ENCODE results near the gene CCNY.

Gene CCNY

GRCh38 chr10:35409094-35409582, 72.8 kb downstream of the CCNY start:
- Histone ChIP-seq H3K9me3 (ENCODE audit: low read depth, low read length) (no peaks in the 10 kb centered on the region), H3K9ac (ENCODE audit: insufficient read length) (no peak overlapping the region), H3K27ac (no peak overlapping the region), H3K4me3 (no peak overlapping the region), H3K36me3 (ENCODE audit: insufficient read depth, low read length) (no peaks in the 10 kb centered on the region)
- no peak for DNase-seq (ENCODE audit: low read depth, low spot score)
- TF ChIP-seq POLR2AphosphoS5 (IDR thresholded peaks at IDR 0.05; ENCODE audit: borderline replicate concordance, low read depth, low read length) (no peak), EZH2 (IDR thresholded peaks at IDR 0.05) (no peak), FOXP2 (optimal IDR thresholded peaks at IDR 0.05; ENCODE audit: control extremely low read depth, extremely low read length, insufficient read depth) (no peak)

- Histone ChIP-seq H3K36me3 (ENCODE audit: insufficient read depth, low read length) (no peaks in the 10 kb centered on the region), H3K27ac (no peak overlapping the region), H3K4me3 (no peak overlapping the region), H3K9ac (ENCODE audit: insufficient read length) (no peak overlapping the region), H3K9me3 (ENCODE audit: low read depth, low read length) (no peaks in the 10 kb centered on the region)
- DNase-seq (ENCODE audit: low read depth, low spot score): no peak
- TF ChIP-seq EZH2 (IDR thresholded peaks at IDR 0.05) (no peak), POLR2AphosphoS5 (IDR thresholded peaks at IDR 0.05; ENCODE audit: borderline replicate concordance, low read depth, low read length) (no peak), FOXP2 (optimal IDR thresholded peaks at IDR 0.05; ENCODE audit: control extremely low read depth, extremely low read length, insufficient read depth) (no peak)
Observed at GRCh38 chr10:35409808-35410207, 73.5 kb downstream of the CCNY start.

GRCh38 chr10:35412003-35412723, 75.9 kb downstream of the CCNY start:
- no peak for DNase-seq (ENCODE audit: low read depth, low spot score)
- H3K27ac ChIP-seq: no peak overlapping the region
- TF ChIP-seq POLR2AphosphoS5 (IDR thresholded peaks at IDR 0.05; ENCODE audit: borderline replicate concordance, low read depth, low read length) (no peak), EZH2 (IDR thresholded peaks at IDR 0.05) (no peak), FOXP2 (optimal IDR thresholded peaks at IDR 0.05; ENCODE audit: control extremely low read depth, extremely low read length, insufficient read depth) (no peak)

GRCh38 chr10:35412900-35413491, 76.7 kb downstream of the CCNY start:
- TF ChIP-seq POLR2AphosphoS5 (IDR thresholded peaks at IDR 0.05; ENCODE audit: borderline replicate concordance, low read depth, low read length) (no peak), FOXP2 (optimal IDR thresholded peaks at IDR 0.05; ENCODE audit: control extremely low read depth, extremely low read length, insufficient read depth) (no peak), EZH2 (IDR thresholded peaks at IDR 0.05) (no peak)
- no peaks in the 10 kb centered on the region for H3K36me3 ChIP-seq (ENCODE audit: insufficient read depth, low read length)
- no peak overlapping the region for H3K27ac ChIP-seq
- no peak for DNase-seq (ENCODE audit: low read depth, low spot score)
- H3K9ac ChIP-seq (ENCODE audit: insufficient read length): no peak overlapping the region
- no peaks in the 10 kb centered on the region for H3K9me3 ChIP-seq (ENCODE audit: low read depth, low read length)
- H3K4me3 ChIP-seq: no peak overlapping the region

More at GRCh38 chr10:35412003-35412723, 75.9 kb downstream of the CCNY start:
- no peaks in the 10 kb centered on the region for H3K36me3 ChIP-seq (ENCODE audit: insufficient read depth, low read length)
- no peaks in the 10 kb centered on the region for H3K9me3 ChIP-seq (ENCODE audit: low read depth, low read length)
- no peak overlapping the region for H3K9ac ChIP-seq (ENCODE audit: insufficient read length)
- H3K4me3 ChIP-seq: no peak overlapping the region

- TF ChIP-seq FOXP2 (optimal IDR thresholded peaks at IDR 0.05; ENCODE audit: control extremely low read depth, extremely low read length, insufficient read depth): no peak
- Histone ChIP-seq H3K9ac (ENCODE audit: insufficient read length) (no peak overlapping the region), H3K27ac (no peak overlapping the region)
Observed at GRCh38 chr10:35413985-35414861, 77.9 kb downstream of the CCNY start.

GRCh38 chr10:35415505-35415904, 79.2 kb downstream of the CCNY start:
- Histone ChIP-seq H3K4me3 (no peak overlapping the region), H3K9ac (ENCODE audit: insufficient read length) (no peak overlapping the region), H3K36me3 (ENCODE audit: insufficient read depth, low read length) (no peaks in the 10 kb centered on the region), H3K27ac (no peak overlapping the region), H3K9me3 (ENCODE audit: low read depth, low read length) (no peaks in the 10 kb centered on the region)
- TF ChIP-seq POLR2AphosphoS5 (IDR thresholded peaks at IDR 0.05; ENCODE audit: borderline replicate concordance, low read depth, low read length) (no peak), EZH2 (IDR thresholded peaks at IDR 0.05) (no peak), FOXP2 (optimal IDR thresholded peaks at IDR 0.05; ENCODE audit: control extremely low read depth, extremely low read length, insufficient read depth) (no peak)
- no peak for DNase-seq (ENCODE audit: low read depth, low spot score)

More at GRCh38 chr10:35413985-35414861, 77.9 kb downstream of the CCNY start:
- H3K36me3 ChIP-seq (ENCODE audit: insufficient read depth, low read length): no peaks in the 10 kb centered on the region
- H3K9me3 ChIP-seq (ENCODE audit: low read depth, low read length): no peaks in the 10 kb centered on the region
- H3K4me3 ChIP-seq: no peak overlapping the region
- DNase-seq (ENCODE audit: low read depth, low spot score): no peak

- no peak for DNase-seq (ENCODE audit: low read depth, low spot score)
- Histone ChIP-seq H3K9ac (ENCODE audit: insufficient read length) (no peak overlapping the region), H3K36me3 (ENCODE audit: insufficient read depth, low read length) (no peaks in the 10 kb centered on the region), H3K27ac (no peak overlapping the region), H3K9me3 (ENCODE audit: low read depth, low read length) (no peaks in the 10 kb centered on the region), H3K4me3 (no peak overlapping the region)
- TF ChIP-seq EZH2 (IDR thresholded peaks at IDR 0.05) (no peak), POLR2AphosphoS5 (IDR thresholded peaks at IDR 0.05; ENCODE audit: borderline replicate concordance, low read depth, low read length) (no peak), FOXP2 (optimal IDR thresholded peaks at IDR 0.05; ENCODE audit: control extremely low read depth, extremely low read length, insufficient read depth) (no peak)
Observed at GRCh38 chr10:35416619-35417312, 80.5 kb downstream of the CCNY start.

- no peak for TF ChIP-seq FOXP2 (optimal IDR thresholded peaks at IDR 0.05; ENCODE audit: control extremely low read depth, extremely low read length, insufficient read depth)
- no peak for TF ChIP-seq POLR2AphosphoS5 (IDR thresholded peaks at IDR 0.05; ENCODE audit: borderline replicate concordance, low read depth, low read length)
- no peak for TF ChIP-seq EZH2 (IDR thresholded peaks at IDR 0.05)
- DNase-seq (ENCODE audit: low read depth, low spot score): no peak
- no peaks in the 10 kb centered on the region for H3K9me3 ChIP-seq (ENCODE audit: low read depth, low read length)
- H3K9ac ChIP-seq (ENCODE audit: insufficient read length): no peak overlapping the region
- H3K27ac ChIP-seq: no peak overlapping the region
- no peaks in the 10 kb centered on the region for H3K36me3 ChIP-seq (ENCODE audit: insufficient read depth, low read length)
- H3K4me3 ChIP-seq: no peak overlapping the region
Observed at GRCh38 chr10:35417313-35417625, 81.0 kb downstream of the CCNY start.
